Skeletal muscle satellite cell (primary cell): ENCODE results near the gene MYLK4.
A peak's percentile ranks its signal among the peaks of the same experiment; 100 is the strongest.

Experiments
- H3K27me3 ChIP-seq: 2 replicates; pipeline ENCODE4 v1.7.0; 2013; ENCODE audit warnings: low read length; ENCODE audit not compliant: control insufficient read depth, insufficient read depth
- H3K36me3 ChIP-seq: 2 replicates; pipeline ENCODE4 v1.7.0; 2013; ENCODE audit warnings: mild to moderate bottlenecking, control low read depth, low read length; ENCODE audit not compliant: insufficient read depth
- H3K4me1 ChIP-seq: 2 replicates; pipeline ENCODE4 v1.7.0; 2013; ENCODE audit warnings: low read length; ENCODE audit not compliant: control insufficient read depth, insufficient read depth
- H3K4me2 ChIP-seq: 2 replicates; pipeline ENCODE4 v1.7.0; 2013; ENCODE audit warnings: mild to moderate bottlenecking, low read length
- H3K4me3 ChIP-seq: 2 replicates; pipeline ENCODE4 v1.7.0; 2013; ENCODE audit warnings: low read length
- H3K9ac ChIP-seq: 2 replicates; pipeline ENCODE4 v1.7.0; 2013; ENCODE audit warnings: mild to moderate bottlenecking, low read depth, low read length, moderate library complexity
- H3K9me3 ChIP-seq: replicated peaks from 2 replicates; pipeline ENCODE4 v1.7.0; 2013; ENCODE audit warnings: mild to moderate bottlenecking, control low read depth, low read length

Gene MYLK4

DNA sequence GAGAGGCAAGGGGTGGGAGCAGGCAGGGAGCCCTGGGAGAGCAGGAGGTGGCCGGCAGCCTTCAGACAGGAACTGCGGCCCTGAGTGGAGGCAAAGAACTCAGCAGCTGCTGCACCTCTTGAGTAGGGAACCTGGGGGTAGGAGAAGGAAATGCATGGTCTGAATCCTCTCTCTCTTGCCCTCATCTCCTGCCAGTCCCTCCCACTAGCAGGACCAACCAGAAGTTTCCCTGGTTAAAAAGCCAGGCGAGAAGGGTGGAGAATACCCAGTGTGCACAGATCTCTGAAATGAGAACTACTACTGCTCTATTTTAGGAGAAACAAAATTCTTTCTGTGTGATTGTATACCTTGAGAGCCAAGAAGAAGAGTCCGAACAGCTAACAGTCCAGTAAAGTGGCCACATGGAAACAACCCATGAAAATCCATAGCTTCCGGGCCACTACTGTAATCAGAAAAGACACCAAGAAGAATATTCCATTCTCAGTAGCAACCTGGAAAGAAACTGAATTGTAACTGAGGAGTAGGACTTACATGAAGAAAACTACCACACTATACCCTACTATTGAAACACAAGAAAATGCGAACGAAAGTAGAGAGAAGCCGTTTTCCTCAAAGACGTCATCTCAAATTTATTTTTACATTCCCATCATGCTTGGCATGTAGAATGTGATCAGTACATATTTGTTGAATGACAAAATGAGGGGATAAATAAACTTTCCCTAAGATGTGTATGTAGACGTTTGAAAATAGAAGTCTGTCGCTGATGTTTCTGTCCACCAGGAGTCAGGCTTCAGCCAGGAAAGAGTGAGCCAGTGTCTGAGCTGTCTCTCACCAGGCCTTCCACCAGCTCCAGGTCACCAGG lies 40.1 kb upstream of the MYLK4 start:
- no peaks in the 10 kb centered on the region for H3K27me3 ChIP-seq
- peak overlapping the region; percentile 30 for H3K4me3 ChIP-seq
- peak overlapping the region; percentile 80 for H3K9ac ChIP-seq
- H3K9me3 ChIP-seq, result no peaks in the 10 kb centered on the region
- H3K4me1 ChIP-seq, result peaks cover 22% of the 10 kb centered on the region
- H3K36me3 ChIP-seq, result no peaks in the 10 kb centered on the region
- peak overlapping the region; percentile 66 for H3K4me2 ChIP-seq

GRCh38 chr6:2786269-2786668 lies 35.5 kb upstream of the MYLK4 start:
- Histone ChIP-seq H3K36me3 (peaks cover 23% of the 10 kb centered on the region), H3K4me3 (no peak overlapping the region), H3K9ac (no peak overlapping the region), H3K9me3 (no peaks in the 10 kb centered on the region), H3K4me2 (no peak overlapping the region), H3K27me3 (no peaks in the 10 kb centered on the region), H3K4me1 (peaks cover 18% of the 10 kb centered on the region)

DNA sequence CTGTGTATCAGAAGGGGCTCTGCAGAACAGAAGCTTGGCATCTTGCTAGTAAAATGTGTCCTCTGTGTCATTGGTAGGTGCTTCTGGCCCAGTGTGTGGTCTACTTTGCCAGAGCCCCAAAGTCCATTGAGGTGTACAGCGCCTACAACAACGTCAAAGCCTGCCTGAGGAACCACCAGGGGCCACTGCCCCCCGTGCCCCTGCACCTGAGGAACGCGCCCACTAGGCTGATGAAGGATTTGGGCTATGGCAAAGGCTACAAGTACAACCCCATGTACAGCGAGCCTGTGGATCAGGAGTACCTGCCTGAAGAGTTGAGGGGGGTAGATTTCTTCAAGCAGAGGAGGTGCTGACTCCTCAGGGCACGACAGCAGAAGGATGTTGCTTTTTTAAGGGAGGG lies 34.2 kb upstream of the MYLK4 start:
- H3K9ac ChIP-seq, result no peak overlapping the region
- peaks cover 7% of the 10 kb centered on the region for H3K4me1 ChIP-seq
- H3K27me3 ChIP-seq, result no peaks in the 10 kb centered on the region
- H3K4me3 ChIP-seq, result no peak overlapping the region
- H3K4me2 ChIP-seq, result no peak overlapping the region
- H3K36me3 ChIP-seq, result peaks cover 36% of the 10 kb centered on the region
- no peaks in the 10 kb centered on the region for H3K9me3 ChIP-seq

- Histone ChIP-seq H3K36me3 (peaks cover 45% of the 10 kb centered on the region), H3K27me3 (no peaks in the 10 kb centered on the region), H3K4me3 (no peak overlapping the region), H3K4me1 (peaks cover 3% of the 10 kb centered on the region), H3K9ac (no peak overlapping the region), H3K9me3 (no peaks in the 10 kb centered on the region), H3K4me2 (no peak overlapping the region)
Observed at GRCh38 chr6:2784061-2784460, 33.3 kb upstream of the MYLK4 start.

DNA sequence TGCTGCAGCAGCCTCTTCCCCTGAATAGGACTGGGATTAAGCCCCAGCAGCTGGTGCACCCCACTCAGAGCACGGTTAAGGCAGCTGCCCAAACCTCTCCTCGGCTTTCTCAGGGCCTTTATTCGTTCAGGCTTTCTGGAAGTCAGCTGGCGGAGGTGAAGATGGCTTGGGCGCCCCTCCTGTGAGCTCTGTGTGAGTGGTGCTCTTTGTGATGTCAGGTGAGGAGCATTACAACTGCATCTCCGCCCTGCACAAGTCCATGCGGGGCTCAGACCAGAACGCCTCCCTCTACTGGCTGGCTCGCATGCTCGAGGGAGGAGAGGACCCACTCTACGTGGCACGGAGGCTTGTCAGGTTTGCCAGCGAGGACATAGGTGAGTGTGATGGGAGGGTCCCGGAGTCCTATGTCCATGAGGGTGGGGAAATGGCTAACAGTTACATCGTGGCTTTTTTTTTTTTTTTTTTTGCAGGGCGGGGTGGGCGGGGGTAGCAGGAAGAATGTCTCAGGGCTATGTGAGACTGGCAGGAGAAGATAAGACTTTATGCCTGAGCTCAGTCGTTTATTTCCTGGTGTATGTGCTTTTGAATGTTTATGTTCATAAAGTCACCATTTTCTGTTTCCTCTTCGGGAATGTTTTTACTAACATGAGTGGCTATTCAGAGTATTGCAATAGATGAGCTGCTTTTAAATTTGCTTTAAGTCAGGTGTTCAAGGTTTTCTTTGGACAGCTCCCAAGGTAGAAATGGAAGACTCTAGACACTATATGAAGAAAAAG lies 32.7 kb upstream of the MYLK4 start:
- no peaks in the 10 kb centered on the region for H3K4me1 ChIP-seq
- peaks cover 50% of the 10 kb centered on the region for H3K36me3 ChIP-seq
- H3K27me3 ChIP-seq, result no peaks in the 10 kb centered on the region
- no peak overlapping the region for H3K9ac ChIP-seq
- no peak overlapping the region for H3K4me3 ChIP-seq
- H3K4me2 ChIP-seq, result no peak overlapping the region
- no peaks in the 10 kb centered on the region for H3K9me3 ChIP-seq

- H3K9me3 ChIP-seq, result no peaks in the 10 kb centered on the region
- no peak overlapping the region for H3K4me3 ChIP-seq
- H3K4me2 ChIP-seq, result no peak overlapping the region
- H3K27me3 ChIP-seq, result no peaks in the 10 kb centered on the region
- peaks cover 50% of the 10 kb centered on the region for H3K36me3 ChIP-seq
- no peak overlapping the region for H3K9ac ChIP-seq
- H3K4me1 ChIP-seq, result peaks cover 1% of the 10 kb centered on the region
Observed at GRCh38 chr6:2782825-2783187, 32.1 kb upstream of the MYLK4 start.

- H3K36me3 ChIP-seq, result peaks cover 50% of the 10 kb centered on the region
- H3K9me3 ChIP-seq, result no peaks in the 10 kb centered on the region
- H3K4me2 ChIP-seq, result no peak overlapping the region
- H3K4me3 ChIP-seq, result no peak overlapping the region
- no peak overlapping the region for H3K9ac ChIP-seq
- no peaks in the 10 kb centered on the region for H3K27me3 ChIP-seq
- peaks cover 5% of the 10 kb centered on the region for H3K4me1 ChIP-seq
Observed at GRCh38 chr6:2782356-2782708, 31.6 kb upstream of the MYLK4 start.

GRCh38 chr6:2781685-2782355 lies 31.1 kb upstream of the MYLK4 start:
- Histone ChIP-seq H3K9me3 (no peaks in the 10 kb centered on the region), H3K9ac (no peak overlapping the region), H3K4me1 (peaks cover 5% of the 10 kb centered on the region), H3K4me2 (no peak overlapping the region), H3K27me3 (no peaks in the 10 kb centered on the region), H3K36me3 (peaks cover 50% of the 10 kb centered on the region), H3K4me3 (no peak overlapping the region)

DNA sequence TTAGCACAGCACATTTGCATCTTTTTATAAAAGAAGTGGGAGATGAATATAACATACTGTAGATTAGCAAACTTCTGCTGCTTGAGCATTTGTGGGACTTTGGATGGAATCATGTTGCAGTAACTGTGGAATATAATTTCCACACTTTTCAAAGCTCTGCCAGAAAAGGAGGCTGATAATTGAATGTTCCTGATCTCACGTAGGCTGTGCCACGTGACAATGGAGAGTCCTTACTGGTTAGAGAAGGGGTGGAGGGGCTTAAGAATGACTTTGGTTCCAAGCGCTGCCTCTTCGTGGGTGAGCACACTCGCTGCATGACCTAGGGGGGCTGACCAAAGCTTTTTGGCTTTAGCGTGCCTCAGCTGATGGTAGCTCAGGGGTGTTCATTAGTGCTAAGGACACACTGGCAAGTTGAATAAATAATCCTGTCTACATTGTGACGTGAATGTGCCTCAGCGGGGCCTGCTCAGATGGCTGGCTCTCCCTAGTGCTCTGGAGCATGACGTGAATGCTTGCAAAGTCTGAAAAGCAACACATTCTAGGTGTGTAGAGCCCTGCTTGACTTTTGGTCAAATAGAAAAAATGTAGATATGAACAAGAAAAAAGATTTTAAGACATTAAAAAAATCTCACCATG lies 29.5 kb upstream of the MYLK4 start:
- Histone ChIP-seq H3K9me3 (no peaks in the 10 kb centered on the region), H3K27me3 (no peaks in the 10 kb centered on the region), H3K4me2 (no peak overlapping the region), H3K36me3 (peaks cover 51% of the 10 kb centered on the region), H3K4me1 (peaks cover 5% of the 10 kb centered on the region), H3K4me3 (no peak overlapping the region), H3K9ac (no peak overlapping the region)

DNA sequence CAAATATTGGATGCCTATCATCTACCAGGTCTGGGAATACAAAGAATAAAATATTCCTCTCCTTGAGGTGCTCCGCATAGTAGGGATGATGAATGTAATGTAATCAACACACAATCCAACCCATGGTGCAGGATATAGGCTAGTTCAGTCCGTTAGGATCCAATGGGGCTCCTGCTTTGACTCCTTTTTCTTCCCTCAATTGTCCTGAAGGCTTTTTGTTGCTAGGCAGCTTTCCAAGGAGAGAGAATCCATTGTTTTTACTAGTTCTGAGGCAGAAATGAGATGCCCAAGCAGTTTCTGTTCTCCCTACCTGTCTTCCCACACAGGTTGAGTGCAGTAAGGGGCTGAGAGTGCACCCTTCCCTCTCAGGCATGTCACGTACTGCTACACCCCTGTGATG lies 26.5 kb upstream of the MYLK4 start:
- no peaks in the 10 kb centered on the region for H3K9me3 ChIP-seq
- H3K9ac ChIP-seq, result no peak overlapping the region
- H3K4me2 ChIP-seq, result no peak overlapping the region
- peaks cover 5% of the 10 kb centered on the region for H3K4me1 ChIP-seq
- H3K4me3 ChIP-seq, result no peak overlapping the region
- no peaks in the 10 kb centered on the region for H3K27me3 ChIP-seq
- peaks cover 49% of the 10 kb centered on the region for H3K36me3 ChIP-seq

DNA sequence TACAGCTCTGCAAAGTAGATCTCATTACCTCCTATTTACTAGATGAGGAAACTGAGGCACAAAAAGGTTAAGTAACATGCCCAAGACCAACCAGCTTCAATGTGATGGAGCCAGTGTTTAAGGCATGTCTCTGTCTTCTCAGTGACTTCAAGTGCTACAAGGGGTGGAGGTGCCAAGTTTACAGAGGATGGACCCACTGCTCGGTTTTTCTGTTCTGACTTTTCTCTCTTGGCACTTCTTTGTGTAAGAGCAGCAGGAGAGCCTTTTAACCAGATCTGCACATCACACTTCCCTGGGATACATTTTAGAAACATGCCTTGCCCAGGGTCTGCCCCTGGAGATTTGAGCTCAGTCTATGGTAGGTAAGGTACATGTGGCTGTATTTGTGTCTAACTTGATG lies 24.3 kb upstream of the MYLK4 start:
- H3K4me1 ChIP-seq, result peaks cover 15% of the 10 kb centered on the region
- H3K27me3 ChIP-seq, result no peaks in the 10 kb centered on the region
- H3K36me3 ChIP-seq, result peaks cover 39% of the 10 kb centered on the region
- no peak overlapping the region for H3K4me3 ChIP-seq
- H3K4me2 ChIP-seq, result no peak overlapping the region
- H3K9me3 ChIP-seq, result no peaks in the 10 kb centered on the region
- H3K9ac ChIP-seq, result no peak overlapping the region
